ENCODE results near the gene MYL4. TPM values are rescaled to one million over a fixed set of nuclear protein-coding genes. Genes with fewer than 3 reads are reported as not detected.

Gene MYL4
- total RNA-seq, 1 donor from 2014 or later, result 809 TPM

GRCh38 chr17:47252209-47252608 is 43.1 kb downstream of the MYL4 start:
- no peak overlapping the region for H3K27ac ChIP-seq (replicated peaks)

DNA sequence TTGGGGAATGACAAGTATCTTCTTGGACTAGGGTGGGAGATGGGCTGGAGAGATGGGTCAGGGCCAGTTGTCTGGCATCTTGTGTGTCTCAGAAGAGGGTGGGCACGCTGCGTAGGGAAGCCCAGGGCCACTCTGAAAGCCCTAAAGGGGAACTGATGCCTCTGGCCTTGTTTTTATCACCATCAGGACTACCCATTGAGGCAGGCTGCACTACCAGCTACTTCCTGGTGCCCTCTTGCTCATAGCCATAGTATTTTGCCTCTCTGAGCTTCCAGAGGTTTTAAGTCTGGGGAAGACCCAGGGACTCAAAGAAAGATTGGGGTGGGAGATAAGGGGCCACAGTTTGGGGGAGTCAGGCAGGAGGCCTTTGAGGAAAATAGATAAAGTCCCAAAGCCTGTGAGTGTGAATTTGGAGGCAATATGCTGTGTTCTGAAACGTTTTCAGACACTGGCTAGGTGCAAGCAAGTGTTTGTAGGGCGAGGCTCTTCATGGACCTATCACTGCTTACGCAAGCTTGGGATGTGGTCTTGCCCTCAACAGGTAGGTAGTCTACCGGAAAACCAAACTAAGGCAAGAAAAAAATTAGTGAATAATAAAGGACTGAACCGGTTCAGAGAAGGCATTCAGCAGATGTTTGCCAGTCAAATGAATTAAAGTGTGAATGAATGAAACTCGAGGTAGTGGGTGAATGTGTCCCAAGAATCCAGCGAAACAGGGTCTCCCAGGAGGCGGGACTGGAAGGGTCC is 43.8 kb downstream of the MYL4 start:
- Histone ChIP-seq H3K36me3 (no peaks in the 10 kb centered on the region), H3K27me3 (ENCODE audit: low read depth) (no peaks in the 10 kb centered on the region), H3K9me3 (replicated peaks) (no peaks in the 10 kb centered on the region), H3K4me3 (peak overlapping the region; percentile 83), H3K27ac (replicated peaks) (peak overlapping the region; percentile 83), H3K4me1 (peaks cover 36% of the 10 kb centered on the region)
- intact Hi-C loops (cut with micrococcal nuclease), result no loop called here
- TF ChIP-seq, protein P1, sequence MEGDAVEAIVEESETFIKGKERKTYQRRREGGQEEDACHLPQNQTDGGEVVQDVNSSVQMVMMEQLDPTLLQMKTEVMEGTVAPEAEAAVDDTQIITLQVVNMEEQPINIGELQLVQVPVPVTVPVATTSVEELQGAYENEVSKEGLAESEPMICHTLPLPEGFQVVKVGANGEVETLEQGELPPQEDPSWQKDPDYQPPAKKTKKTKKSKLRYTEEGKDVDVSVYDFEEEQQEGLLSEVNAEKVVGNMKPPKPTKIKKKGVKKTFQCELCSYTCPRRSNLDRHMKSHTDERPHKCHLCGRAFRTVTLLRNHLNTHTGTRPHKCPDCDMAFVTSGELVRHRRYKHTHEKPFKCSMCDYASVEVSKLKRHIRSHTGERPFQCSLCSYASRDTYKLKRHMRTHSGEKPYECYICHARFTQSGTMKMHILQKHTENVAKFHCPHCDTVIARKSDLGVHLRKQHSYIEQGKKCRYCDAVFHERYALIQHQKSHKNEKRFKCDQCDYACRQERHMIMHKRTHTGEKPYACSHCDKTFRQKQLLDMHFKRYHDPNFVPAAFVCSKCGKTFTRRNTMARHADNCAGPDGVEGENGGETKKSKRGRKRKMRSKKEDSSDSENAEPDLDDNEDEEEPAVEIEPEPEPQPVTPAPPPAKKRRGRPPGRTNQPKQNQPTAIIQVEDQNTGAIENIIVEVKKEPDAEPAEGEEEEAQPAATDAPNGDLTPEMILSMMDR (IDR thresholded peaks at IDR 0.05; ENCODE audit: borderline replicate concordance), result no peak
- DNase-seq, result no peak

More at GRCh38 chr17:47252209-47252608, 43.1 kb downstream of the MYL4 start:
- TF ChIP-seq, protein P1 (IDR thresholded peaks at IDR 0.05; ENCODE audit: borderline replicate concordance), result no peak
- intact Hi-C loops (cut with micrococcal nuclease), result no loop called here
- Histone ChIP-seq H3K27me3 (ENCODE audit: low read depth) (no peaks in the 10 kb centered on the region), H3K4me3 (no peak overlapping the region), H3K4me1 (peaks cover 36% of the 10 kb centered on the region), H3K9me3 (replicated peaks) (no peaks in the 10 kb centered on the region), H3K36me3 (no peaks in the 10 kb centered on the region)
- DNase-seq, result no peak

DNA sequence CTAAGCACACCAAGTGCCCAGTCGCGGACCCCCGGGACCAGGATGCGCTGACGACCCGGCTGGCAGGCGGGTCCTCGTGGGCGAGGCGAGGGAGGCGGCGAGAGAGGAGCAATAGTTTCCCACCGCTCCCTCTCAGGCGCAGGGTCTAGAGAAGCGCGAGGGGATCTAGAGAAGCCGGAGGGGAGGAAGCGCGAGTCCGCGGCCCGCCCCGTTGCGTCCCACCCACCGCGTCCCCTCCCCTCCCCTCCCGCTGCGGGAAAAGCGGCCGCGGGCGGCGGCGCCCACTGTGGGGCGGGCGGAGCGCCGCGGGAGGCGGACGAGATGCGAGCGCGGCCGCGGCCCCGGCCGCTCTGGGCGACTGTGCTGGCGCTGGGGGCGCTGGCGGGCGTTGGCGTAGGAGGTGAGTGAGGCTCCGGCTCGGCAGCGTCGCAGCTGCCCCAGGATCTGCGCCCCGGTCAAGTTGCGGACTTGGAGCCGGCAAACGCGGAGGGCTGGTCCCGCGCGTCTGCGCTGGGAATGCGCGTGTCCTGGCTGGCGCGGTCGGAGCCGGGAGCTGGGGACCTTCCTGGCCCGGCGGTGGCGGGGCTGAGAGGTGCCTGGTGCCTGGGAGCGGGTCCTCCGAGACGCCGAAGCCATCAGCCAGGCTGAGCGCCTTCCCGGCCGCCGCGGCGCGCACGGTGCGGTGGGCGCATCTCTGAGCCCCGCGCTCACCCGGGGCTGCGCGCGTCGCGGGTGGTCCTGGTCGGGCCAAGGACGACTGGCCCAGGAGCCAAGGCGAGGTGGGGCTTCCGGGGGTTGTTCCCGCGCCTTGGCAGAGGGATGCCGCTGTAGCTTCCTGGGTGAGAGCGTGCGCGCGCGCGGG is 44.6 kb downstream of the MYL4 start, which contains the start of gene ITGB3:
ITGB3 (plus strand) TSS at position 287 of the 862 bp plus-strand sequence; CDS start at position 322, 35 bp downstream.
- no peaks in the 10 kb centered on the region for H3K36me3 ChIP-seq
- TF ChIP-seq, protein P1 (IDR thresholded peaks at IDR 0.05; ENCODE audit: borderline replicate concordance), result peak; percentile 69
- peak within 1 kb of the TSS; percentile 83 for H3K4me3 ChIP-seq
- peak; percentile 82 for DNase-seq
- peaks cover 36% of the 10 kb centered on the region for H3K4me1 ChIP-seq
- no peaks in the 10 kb centered on the region for H3K9me3 ChIP-seq (replicated peaks)
- H3K27me3 ChIP-seq (ENCODE audit: low read depth), result no peaks in the 10 kb centered on the region
- intact Hi-C loops (cut with micrococcal nuclease), result no loop called here
- H3K27ac ChIP-seq (replicated peaks), result peak within 1 kb of the TSS; percentile 83

DNA sequence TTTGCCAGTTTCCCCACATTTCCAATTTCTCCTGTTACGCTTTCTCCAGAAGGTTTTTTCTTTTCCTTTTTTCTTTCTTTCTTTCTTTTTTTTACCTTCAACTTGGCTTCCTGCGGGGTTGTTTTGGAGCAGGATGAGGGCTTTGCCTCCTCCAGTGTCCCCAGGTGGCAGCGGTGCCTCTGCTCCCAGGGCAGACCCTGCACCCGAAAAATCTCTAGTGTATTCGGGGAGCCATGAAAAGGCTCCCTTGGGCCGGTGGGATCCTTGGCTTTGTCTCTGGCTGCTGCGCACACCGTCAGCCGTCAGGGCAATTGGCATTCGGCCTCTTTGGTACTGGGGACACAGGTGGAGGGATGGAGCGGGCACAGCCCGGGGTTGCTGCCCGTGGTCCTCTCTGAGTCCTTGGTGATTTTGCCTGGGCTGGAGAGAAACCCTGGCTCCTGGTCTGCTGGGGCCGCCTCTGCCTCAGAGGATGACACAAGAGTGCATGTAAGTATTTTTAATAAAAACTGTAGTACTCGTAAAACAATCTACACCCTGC is 45.3 kb downstream of the MYL4 start:
- intact Hi-C loops (cut with micrococcal nuclease), result no loop called here
- TF ChIP-seq, protein P1 (IDR thresholded peaks at IDR 0.05; ENCODE audit: borderline replicate concordance), result no peak
- no peaks in the 10 kb centered on the region for H3K27me3 ChIP-seq (ENCODE audit: low read depth)
- H3K9me3 ChIP-seq (replicated peaks), result no peaks in the 10 kb centered on the region
- peak overlapping the region; percentile 83 for H3K27ac ChIP-seq (replicated peaks)
- peaks cover 36% of the 10 kb centered on the region for H3K4me1 ChIP-seq
- no peak for DNase-seq
- H3K4me3 ChIP-seq, result peak overlapping the region; percentile 83
- H3K36me3 ChIP-seq, result no peaks in the 10 kb centered on the region

DNA sequence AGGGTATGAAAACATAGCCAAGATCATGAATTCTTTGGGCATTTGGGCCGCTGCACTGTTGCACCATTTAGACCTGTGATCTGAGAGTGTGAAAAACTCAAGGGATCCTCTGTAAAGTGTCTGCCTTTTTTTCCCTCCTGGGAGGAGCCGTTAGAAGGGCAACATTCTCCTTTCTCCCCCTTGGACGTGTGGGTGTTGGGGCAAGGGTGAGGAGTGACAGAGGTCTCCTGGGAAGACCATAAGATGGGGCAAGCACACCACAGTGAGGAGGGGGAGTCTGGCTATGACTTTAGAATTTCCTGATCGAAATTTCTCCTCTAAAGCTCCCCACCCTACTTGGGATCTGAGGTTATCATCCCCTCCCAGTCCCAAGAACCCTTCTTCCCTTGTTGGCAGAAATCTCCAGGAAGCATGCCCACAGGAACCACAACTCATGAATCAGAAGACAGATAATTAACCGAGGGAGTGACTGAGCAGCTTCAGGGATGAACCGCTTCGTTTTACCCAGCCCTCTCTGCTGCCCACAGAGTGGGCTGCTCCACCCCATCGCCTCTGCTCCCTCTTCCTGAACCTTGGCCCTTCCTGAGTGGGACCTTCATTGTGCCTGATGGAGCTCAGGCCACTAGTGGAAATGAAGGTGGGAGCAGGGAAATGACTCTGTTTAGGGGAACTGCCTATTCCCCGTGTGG is 48.6 kb downstream of the MYL4 start:
- no peak overlapping the region for H3K27ac ChIP-seq (replicated peaks)
- TF ChIP-seq, protein P1 (IDR thresholded peaks at IDR 0.05; ENCODE audit: borderline replicate concordance), result no peak
- no peaks in the 10 kb centered on the region for H3K9me3 ChIP-seq (replicated peaks)
- no peak overlapping the region for H3K4me3 ChIP-seq
- DNase-seq, result no peak
- intact Hi-C loops (cut with micrococcal nuclease), result no loop called here
- peaks cover 32% of the 10 kb centered on the region for H3K4me1 ChIP-seq
- H3K27me3 ChIP-seq (ENCODE audit: low read depth), result no peaks in the 10 kb centered on the region
- no peaks in the 10 kb centered on the region for H3K36me3 ChIP-seq
